GM23338 (cell line): ENCODE results near the gene TMEM250. TPM values are rescaled to one million over a fixed set of nuclear protein-coding genes. Genes with fewer than 3 reads are reported as not detected.

Experiments used
- ATAC-seq: fragments of 200-7000 bp; cut with Tn5 transposase; 3 replicates; pipeline ENCODE4 v1.9.1; 2020
- DNase-seq: peaks from one replicate; pipeline ENCODE4 v3.0.0-alpha.2; 2015; ENCODE audit warnings: low spot score
- H2AFZ ChIP-seq: fragments of 200-600 bp; sonication (generic); 2 replicates; pipeline ENCODE4 v1.8.0; 2016; ENCODE audit warnings: antibody characterized with exemption, mild to moderate bottlenecking, moderate library complexity
- H3F3A ChIP-seq: fragments of 200-600 bp; sonication (generic); replicated peaks from 2 replicates; pipeline ENCODE4 v1.8.0; 2017; ENCODE audit warnings: antibody characterized with exemption, mixed run types, low read depth
- H3K27ac ChIP-seq: fragments of 200-600 bp; sonication (generic); 2 replicates; pipeline ENCODE4 v1.6.1; 2016; ENCODE audit warnings: low read depth
- H3K27me3 ChIP-seq: fragments of 200-600 bp; sonication (generic); 2 replicates; pipeline ENCODE4 v1.8.0; 2016; ENCODE audit warnings: mild to moderate bottlenecking, mixed run types, moderate library complexity; ENCODE audit not compliant: insufficient read depth
- H3K36me3 ChIP-seq: fragments of 200-600 bp; sonication (generic); 2 replicates; pipeline ENCODE4 v1.8.0; 2016; ENCODE audit warnings: mild to moderate bottlenecking; ENCODE audit not compliant: insufficient read depth
- H3K4me1 ChIP-seq: fragments of 200-600 bp; sonication (generic); 2 replicates; pipeline ENCODE4 v1.8.0; 2016; ENCODE audit warnings: mild to moderate bottlenecking, moderate library complexity; ENCODE audit not compliant: insufficient read depth
- H3K4me2 ChIP-seq: fragments of 200-600 bp; sonication (generic); 2 replicates; pipeline ENCODE4 v1.7.1; 2017; ENCODE audit warnings: mixed run types
- H3K4me3 ChIP-seq: fragments of 200-600 bp; sonication (generic); 2 replicates; pipeline ENCODE4 v1.6.1; 2016; ENCODE audit warnings: mixed run types
- H3K79me2 ChIP-seq: fragments of 200-600 bp; sonication (generic); replicated peaks from 2 replicates; pipeline ENCODE4 v1.8.0; 2017; ENCODE audit warnings: mild to moderate bottlenecking; ENCODE audit not compliant: insufficient read depth
- H3K9me2 ChIP-seq: fragments of 200-600 bp; sonication (generic); 2 replicates; pipeline ENCODE4 v1.8.0; 2017; ENCODE audit not compliant: insufficient read depth
- H4K20me1 ChIP-seq: fragments of 200-600 bp; sonication (generic); replicated peaks from 2 replicates; pipeline ENCODE4 v1.8.0; 2017; ENCODE audit warnings: mild to moderate bottlenecking; ENCODE audit not compliant: insufficient read depth
- H3K27ac Mint-ChIP-seq: 2 replicates; pipeline ENCODE4 v1.8.0; 2020; ENCODE audit warnings: inconsistent platforms, mild to moderate bottlenecking, moderate library complexity, mixed read lengths
- H3K27me3 Mint-ChIP-seq: 3 replicates; pipeline ENCODE4 v1.8.0; 2022; ENCODE audit warnings: low read depth, mild to moderate bottlenecking, moderate library complexity, mixed read lengths, inconsistent platforms; ENCODE audit not compliant: insufficient read depth, poor library complexity
- H3K36me3 Mint-ChIP-seq: 3 replicates; pipeline ENCODE4 v1.8.0; 2021; ENCODE audit warnings: low read depth, mild to moderate bottlenecking, inconsistent platforms, moderate library complexity, mixed read lengths
- H3K4me1 Mint-ChIP-seq: 3 replicates; pipeline ENCODE4 v1.8.0; 2020; ENCODE audit warnings: mild to moderate bottlenecking, inconsistent platforms, mixed read lengths
- H3K4me3 Mint-ChIP-seq: 3 replicates; pipeline ENCODE4 v1.8.0; 2021; ENCODE audit warnings: moderate library complexity, mild to moderate bottlenecking, inconsistent platforms, mixed read lengths
- H3K9me3 Mint-ChIP-seq: 3 replicates; pipeline ENCODE4 v1.8.0; 2020; ENCODE audit warnings: moderate library complexity, mild to moderate bottlenecking, inconsistent platforms, mixed read lengths
- CREB1 ChIP-seq: fragments of 250-450 bp; sonication (Bioruptor Pico); IDR thresholded peaks from 2 replicates; pipeline ENCODE4 v1.5.0; 2020; ENCODE audit warnings: low read depth, mild to moderate bottlenecking, moderate library complexity
- EZH2 ChIP-seq: fragments of 200-600 bp; sonication (generic); IDR thresholded peaks from one replicate; pipeline ENCODE4 v1.8.0; 2017; ENCODE audit warnings: antibody characterized with exemption, mild to moderate bottlenecking, low read depth; ENCODE audit not compliant: unreplicated experiment
- EZH2phosphoT487 ChIP-seq: fragments of 200-600 bp; sonication (generic); IDR thresholded peaks from one replicate; pipeline ENCODE4 v1.8.1; 2018; ENCODE audit warnings: antibody characterized with exemption; ENCODE audit not compliant: unreplicated experiment
- JUNB ChIP-seq: IDR thresholded peaks from one replicate; pipeline ENCODE4 v1.6.1; 2016; ENCODE audit warnings: antibody characterized with exemption; ENCODE audit not compliant: unreplicated experiment
- NANOG ChIP-seq: IDR thresholded peaks from 2 replicates; pipeline ENCODE4 v1.6.1; 2016; ENCODE audit warnings: antibody characterized with exemption, borderline replicate concordance
- POLR2AphosphoS5 ChIP-seq: IDR thresholded peaks from 2 replicates; pipeline ENCODE4 v1.6.1; 2016; ENCODE audit warnings: antibody characterized with exemption, low read depth
- STAT1 ChIP-seq: IDR thresholded peaks from one replicate; pipeline ENCODE4 v1.6.1; 2016; ENCODE audit warnings: antibody characterized with exemption; ENCODE audit not compliant: unreplicated experiment
- ZNF114 ChIP-seq: fragments of 250-450 bp; sonication (Bioruptor Pico); IDR thresholded peaks from 2 replicates; pipeline ENCODE4 v1.5.0; 2020; ENCODE audit warnings: mild to moderate bottlenecking, moderate library complexity
- ZNF331 ChIP-seq: fragments of 250-450 bp; sonication (Bioruptor Pico); IDR thresholded peaks from 2 replicates; pipeline ENCODE4 v1.5.0; 2020; ENCODE audit warnings: low read depth, mild to moderate bottlenecking, moderate library complexity
- long read RNA-seq: library from polyadenylated mRNA; unstranded; transcript quantifications from one replicate; pipeline ENCODE4 v2.0.0, GENCODE V29; 2020; ENCODE audit not compliant: unreplicated experiment
- polyA plus RNA-seq: library from polyadenylated mRNA; unstranded; fragments of >200 nt; fragmentation: Nextera tagmentation; extraction: Ambion mirVana; gene quantifications from 2 replicates; pipeline ENCODE4 v1.2.1, GENCODE V29; 2016
- total RNA-seq: library from RNA; depleted of rRNA; stranded (reverse); fragments of >200 nt; shearing (Covaris generic); gene quantifications from 2 replicates; pipeline ENCODE4 v1.2.3, GENCODE V29; 2014; rRNA removed
- TF ChIP-seq, protein P1 (sequence below): fragments of 250-450 bp; sonication (Bioruptor Pico); IDR thresholded peaks from 2 replicates; pipeline ENCODE4 v1.5.0; 2020; ENCODE audit warnings: mild to moderate bottlenecking, moderate library complexity
- TF ChIP-seq, protein P2 (sequence below), 2 experiments: fragments of 200-600 bp in 1 of 2; sonication (generic) in 1 of 2; conservative IDR thresholded peaks; 2 replicates each; pipeline versions ENCODE4 v1.5.1 to v1.6.1; 2016 to 2017; ENCODE audit warnings: antibody characterized with exemption in 2 of 2, low read depth in 2 of 2, mild to moderate bottlenecking in 2 of 2, moderate library complexity in 1 of 2
- TF ChIP-seq, protein P3 (sequence below): IDR thresholded peaks from one replicate; pipeline ENCODE4 v1.6.1; 2018; ENCODE audit warnings: antibody characterized with exemption; ENCODE audit not compliant: unreplicated experiment

TMEM250 gene, protein sequence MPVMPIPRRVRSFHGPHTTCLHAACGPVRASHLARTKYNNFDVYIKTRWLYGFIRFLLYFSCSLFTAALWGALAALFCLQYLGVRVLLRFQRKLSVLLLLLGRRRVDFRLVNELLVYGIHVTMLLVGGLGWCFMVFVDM
- total RNA-seq = 32.6 and 39.2 TPM in 2 replicates
- polyA plus RNA-seq = 11.8 and 12.2 TPM in 2 replicates
- long read RNA-seq, partial matches to known transcripts = 0 of 2 reads
- long read RNA-seq, other reads (novel, unspliced or antisense) = 2 of 2 reads

DNA sequence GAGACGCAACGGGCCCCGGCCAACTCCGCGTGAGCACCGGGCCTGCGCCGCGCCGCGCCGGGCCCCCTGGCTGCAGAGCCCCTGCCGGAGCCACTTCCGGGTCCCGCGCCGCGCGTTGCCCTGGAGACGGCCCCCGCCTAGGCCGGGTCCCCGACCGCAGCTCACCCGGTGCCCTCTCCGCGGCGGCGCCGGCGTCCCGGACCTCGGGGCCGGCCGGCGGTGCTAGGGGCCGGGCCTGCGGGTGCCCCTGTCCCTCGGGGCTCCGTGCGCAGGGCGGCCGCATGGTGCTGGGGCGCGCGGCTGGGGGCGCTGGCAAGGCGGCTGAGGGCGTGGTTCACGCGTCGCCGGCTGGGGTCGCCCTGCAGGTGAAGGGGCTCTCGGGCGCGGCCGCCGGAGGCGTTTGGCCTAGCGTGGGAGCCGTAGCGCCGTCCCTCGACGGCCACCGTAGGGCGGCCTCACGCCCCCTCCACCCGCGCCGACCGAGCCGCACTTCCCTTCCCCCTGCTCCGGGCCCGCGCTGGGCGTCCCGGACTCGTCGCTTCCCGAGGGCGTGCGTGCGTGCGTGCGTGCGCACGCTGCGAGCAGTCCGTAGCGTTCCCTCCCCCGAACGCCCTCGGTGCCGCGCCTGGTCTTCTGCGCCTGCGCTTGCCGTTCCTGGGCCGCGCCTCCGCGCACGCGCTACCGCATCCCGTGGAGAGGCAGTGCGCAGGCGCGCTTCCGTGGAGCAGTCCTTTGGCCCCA, at the start of gene TMEM250:
Gene TMEM250, minus strand, starts transcription at position 556 of the 741 bp plus-strand sequence. CDS start 1,975 bp downstream, outside the sequence.
- no peaks in the 10 kb centered on the region for H3K4me1 Mint-ChIP-seq
- peak within 1 kb of the TSS; percentile 79 for H3K4me3 Mint-ChIP-seq
- Histone ChIP-seq H3K9me2 (no peaks in the 10 kb centered on the region), H3F3A (peaks cover 4% of the 10 kb centered on the region; the same call in 1 of the 2 replicates), H3K79me2 (no peaks in the 10 kb centered on the region; the same call in 1 of the 2 replicates), H3K4me1 (peaks cover 4% of the 10 kb centered on the region; the same call in 1 of the 2 replicates), H3K36me3 (no peaks in the 10 kb centered on the region), H3K4me2 (peak within 1 kb of the TSS; percentile 90), H3K4me3 (peak within 1 kb of the TSS; percentile 73), H4K20me1 (no peaks in the 10 kb centered on the region; the same call in 1 of the 2 replicates), H2AFZ (no peak within 1 kb of the TSS), H3K27me3 (no peaks in the 10 kb centered on the region), H3K27ac (0 out of 2 replicates have a peak within 1 kb of the TSS, but pooled peaks have one; percentile 19)
- 0 out of 2 replicates have a peak within 1 kb of the TSS, but pooled peaks have one; percentile 84 for H3K27ac Mint-ChIP-seq
- peaks cover 13% of the 10 kb centered on the region for H3K27me3 Mint-ChIP-seq
- peaks cover 8% of the 10 kb centered on the region; the same call in 2 of the 3 replicates for H3K36me3 Mint-ChIP-seq
- DNase-seq (peak; percentile 94), ATAC-seq (peak; percentile 67)
- H3K9me3 Mint-ChIP-seq = no peaks in the 10 kb centered on the region
- TF ChIP-seq EZH2 = no peak
- peak; percentile 73 for TF ChIP-seq CREB1 (CRISPR knock-in tag)
- TF ChIP-seq ZNF331 (CRISPR knock-in tag) = no peak
- TF ChIP-seq POLR2AphosphoS5 = peak; percentile 79
- no peak for TF ChIP-seq JUNB
- TF ChIP-seq, protein P1, sequence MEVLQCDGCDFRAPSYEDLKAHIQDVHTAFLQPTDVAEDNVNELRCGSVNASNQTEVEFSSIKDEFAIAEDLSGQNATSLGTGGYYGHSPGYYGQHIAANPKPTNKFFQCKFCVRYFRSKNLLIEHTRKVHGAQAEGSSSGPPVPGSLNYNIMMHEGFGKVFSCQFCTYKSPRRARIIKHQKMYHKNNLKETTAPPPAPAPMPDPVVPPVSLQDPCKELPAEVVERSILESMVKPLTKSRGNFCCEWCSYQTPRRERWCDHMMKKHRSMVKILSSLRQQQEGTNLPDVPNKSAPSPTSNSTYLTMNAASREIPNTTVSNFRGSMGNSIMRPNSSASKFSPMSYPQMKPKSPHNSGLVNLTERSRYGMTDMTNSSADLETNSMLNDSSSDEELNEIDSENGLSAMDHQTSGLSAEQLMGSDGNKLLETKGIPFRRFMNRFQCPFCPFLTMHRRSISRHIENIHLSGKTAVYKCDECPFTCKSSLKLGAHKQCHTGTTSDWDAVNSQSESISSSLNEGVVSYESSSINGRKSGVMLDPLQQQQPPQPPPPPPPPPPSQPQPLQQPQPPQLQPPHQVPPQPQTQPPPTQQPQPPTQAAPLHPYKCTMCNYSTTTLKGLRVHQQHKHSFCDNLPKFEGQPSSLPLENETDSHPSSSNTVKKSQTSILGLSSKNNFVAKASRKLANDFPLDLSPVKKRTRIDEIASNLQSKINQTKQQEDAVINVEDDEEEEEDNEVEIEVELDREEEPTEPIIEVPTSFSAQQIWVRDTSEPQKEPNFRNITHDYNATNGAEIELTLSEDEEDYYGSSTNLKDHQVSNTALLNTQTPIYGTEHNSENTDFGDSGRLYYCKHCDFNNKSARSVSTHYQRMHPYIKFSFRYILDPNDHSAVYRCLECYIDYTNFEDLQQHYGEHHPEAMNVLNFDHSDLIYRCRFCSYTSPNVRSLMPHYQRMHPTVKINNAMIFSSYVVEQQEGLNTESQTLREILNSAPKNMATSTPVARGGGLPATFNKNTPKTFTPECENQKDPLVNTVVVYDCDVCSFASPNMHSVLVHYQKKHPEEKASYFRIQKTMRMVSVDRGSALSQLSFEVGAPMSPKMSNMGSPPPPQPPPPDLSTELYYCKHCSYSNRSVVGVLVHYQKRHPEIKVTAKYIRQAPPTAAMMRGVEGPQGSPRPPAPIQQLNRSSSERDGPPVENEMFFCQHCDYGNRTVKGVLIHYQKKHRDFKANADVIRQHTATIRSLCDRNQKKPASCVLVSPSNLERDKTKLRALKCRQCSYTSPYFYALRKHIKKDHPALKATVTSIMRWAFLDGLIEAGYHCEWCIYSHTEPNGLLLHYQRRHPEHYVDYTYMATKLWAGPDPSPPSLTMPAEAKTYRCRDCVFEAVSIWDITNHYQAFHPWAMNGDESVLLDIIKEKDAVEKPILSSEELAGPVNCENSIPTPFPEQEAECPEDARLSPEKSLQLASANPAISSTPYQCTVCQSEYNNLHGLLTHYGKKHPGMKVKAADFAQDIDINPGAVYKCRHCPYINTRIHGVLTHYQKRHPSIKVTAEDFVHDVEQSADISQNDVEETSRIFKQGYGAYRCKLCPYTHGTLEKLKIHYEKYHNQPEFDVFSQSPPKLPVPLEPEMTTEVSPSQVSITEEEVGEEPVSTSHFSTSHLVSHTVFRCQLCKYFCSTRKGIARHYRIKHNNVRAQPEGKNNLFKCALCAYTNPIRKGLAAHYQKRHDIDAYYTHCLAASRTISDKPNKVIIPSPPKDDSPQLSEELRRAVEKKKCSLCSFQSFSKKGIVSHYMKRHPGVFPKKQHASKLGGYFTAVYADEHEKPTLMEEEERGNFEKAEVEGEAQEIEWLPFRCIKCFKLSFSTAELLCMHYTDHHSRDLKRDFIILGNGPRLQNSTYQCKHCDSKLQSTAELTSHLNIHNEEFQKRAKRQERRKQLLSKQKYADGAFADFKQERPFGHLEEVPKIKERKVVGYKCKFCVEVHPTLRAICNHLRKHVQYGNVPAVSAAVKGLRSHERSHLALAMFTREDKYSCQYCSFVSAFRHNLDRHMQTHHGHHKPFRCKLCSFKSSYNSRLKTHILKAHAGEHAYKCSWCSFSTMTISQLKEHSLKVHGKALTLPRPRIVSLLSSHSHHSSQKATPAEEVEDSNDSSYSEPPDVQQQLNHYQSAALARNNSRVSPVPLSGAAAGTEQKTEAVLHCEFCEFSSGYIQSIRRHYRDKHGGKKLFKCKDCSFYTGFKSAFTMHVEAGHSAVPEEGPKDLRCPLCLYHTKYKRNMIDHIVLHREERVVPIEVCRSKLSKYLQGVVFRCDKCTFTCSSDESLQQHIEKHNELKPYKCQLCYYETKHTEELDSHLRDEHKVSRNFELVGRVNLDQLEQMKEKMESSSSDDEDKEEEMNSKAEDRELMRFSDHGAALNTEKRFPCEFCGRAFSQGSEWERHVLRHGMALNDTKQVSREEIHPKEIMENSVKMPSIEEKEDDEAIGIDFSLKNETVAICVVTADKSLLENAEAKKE (CRISPR knock-in tag) = no peak
- TF ChIP-seq, protein P2, sequence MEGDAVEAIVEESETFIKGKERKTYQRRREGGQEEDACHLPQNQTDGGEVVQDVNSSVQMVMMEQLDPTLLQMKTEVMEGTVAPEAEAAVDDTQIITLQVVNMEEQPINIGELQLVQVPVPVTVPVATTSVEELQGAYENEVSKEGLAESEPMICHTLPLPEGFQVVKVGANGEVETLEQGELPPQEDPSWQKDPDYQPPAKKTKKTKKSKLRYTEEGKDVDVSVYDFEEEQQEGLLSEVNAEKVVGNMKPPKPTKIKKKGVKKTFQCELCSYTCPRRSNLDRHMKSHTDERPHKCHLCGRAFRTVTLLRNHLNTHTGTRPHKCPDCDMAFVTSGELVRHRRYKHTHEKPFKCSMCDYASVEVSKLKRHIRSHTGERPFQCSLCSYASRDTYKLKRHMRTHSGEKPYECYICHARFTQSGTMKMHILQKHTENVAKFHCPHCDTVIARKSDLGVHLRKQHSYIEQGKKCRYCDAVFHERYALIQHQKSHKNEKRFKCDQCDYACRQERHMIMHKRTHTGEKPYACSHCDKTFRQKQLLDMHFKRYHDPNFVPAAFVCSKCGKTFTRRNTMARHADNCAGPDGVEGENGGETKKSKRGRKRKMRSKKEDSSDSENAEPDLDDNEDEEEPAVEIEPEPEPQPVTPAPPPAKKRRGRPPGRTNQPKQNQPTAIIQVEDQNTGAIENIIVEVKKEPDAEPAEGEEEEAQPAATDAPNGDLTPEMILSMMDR (conservative IDR thresholded peaks at IDR 0.05; ENCODE audit: low read depth in 2 of 2) = peak in 1 of 2 experiments; percentile 46; a peak in 2 of 4 replicates
- TF ChIP-seq EZH2phosphoT487 = no peak
- TF ChIP-seq STAT1 = no peak
- TF ChIP-seq NANOG = no peak
- TF ChIP-seq ZNF114 (CRISPR knock-in tag) = no peak
- TF ChIP-seq, protein P3, sequence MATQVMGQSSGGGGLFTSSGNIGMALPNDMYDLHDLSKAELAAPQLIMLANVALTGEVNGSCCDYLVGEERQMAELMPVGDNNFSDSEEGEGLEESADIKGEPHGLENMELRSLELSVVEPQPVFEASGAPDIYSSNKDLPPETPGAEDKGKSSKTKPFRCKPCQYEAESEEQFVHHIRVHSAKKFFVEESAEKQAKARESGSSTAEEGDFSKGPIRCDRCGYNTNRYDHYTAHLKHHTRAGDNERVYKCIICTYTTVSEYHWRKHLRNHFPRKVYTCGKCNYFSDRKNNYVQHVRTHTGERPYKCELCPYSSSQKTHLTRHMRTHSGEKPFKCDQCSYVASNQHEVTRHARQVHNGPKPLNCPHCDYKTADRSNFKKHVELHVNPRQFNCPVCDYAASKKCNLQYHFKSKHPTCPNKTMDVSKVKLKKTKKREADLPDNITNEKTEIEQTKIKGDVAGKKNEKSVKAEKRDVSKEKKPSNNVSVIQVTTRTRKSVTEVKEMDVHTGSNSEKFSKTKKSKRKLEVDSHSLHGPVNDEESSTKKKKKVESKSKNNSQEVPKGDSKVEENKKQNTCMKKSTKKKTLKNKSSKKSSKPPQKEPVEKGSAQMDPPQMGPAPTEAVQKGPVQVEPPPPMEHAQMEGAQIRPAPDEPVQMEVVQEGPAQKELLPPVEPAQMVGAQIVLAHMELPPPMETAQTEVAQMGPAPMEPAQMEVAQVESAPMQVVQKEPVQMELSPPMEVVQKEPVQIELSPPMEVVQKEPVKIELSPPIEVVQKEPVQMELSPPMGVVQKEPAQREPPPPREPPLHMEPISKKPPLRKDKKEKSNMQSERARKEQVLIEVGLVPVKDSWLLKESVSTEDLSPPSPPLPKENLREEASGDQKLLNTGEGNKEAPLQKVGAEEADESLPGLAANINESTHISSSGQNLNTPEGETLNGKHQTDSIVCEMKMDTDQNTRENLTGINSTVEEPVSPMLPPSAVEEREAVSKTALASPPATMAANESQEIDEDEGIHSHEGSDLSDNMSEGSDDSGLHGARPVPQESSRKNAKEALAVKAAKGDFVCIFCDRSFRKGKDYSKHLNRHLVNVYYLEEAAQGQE = no peak
